NB4 (cell line): ENCODE measurements around the gene ATXN1.

Source experiments
- CTCF ChIP-seq: IDR thresholded peaks from one replicate; pipeline ENCODE4 v1.5.1; 2012; ENCODE audit warnings: low read depth, low read length
- POLR2A ChIP-seq: IDR thresholded peaks from 2 replicates; pipeline ENCODE4 v1.6.1; 2011; ENCODE audit warnings: mild to moderate bottlenecking; ENCODE audit not compliant: insufficient read length; ENCODE audit errors: extremely low read depth

- TF ChIP-seq CTCF (no peak), POLR2A (no peak)
These were observed 185.6 kb downstream of the ATXN1 start for GRCh38 chr6:16575655-16576054.
